HG03342 (cell line): Measurements from ENCODE around the gene FMNL3.
"Not testable (repeated sequence)": the region's sequence is repeated elsewhere in the genome, so short reads cannot be mapped to it uniquely, and the experiment has no call there.

Experiments
- ATAC-seq: cut with Tn5 transposase; IDR thresholded peaks from one replicate; pipeline ENCODE4 v1.9.1; 2021; ENCODE audit warnings: mild to moderate bottlenecking, moderate library complexity; ENCODE audit not compliant: unreplicated experiment

The FMNL3 gene

GRCh38 chr12:49612210-49612609 lies 95.0 kb downstream of the FMNL3 start:
- ATAC-seq = no peak

- ATAC-seq = not testable (repeated sequence)
Observed at GRCh38 chr12:49610785-49611184, 96.4 kb downstream of the FMNL3 start.

- ATAC-seq = no peak
Observed at GRCh38 chr12:49609875-49610154, 97.4 kb downstream of the FMNL3 start.

GRCh38 chr12:49609059-49609874 lies 97.9 kb downstream of the FMNL3 start:
- ATAC-seq = no peak

DNA sequence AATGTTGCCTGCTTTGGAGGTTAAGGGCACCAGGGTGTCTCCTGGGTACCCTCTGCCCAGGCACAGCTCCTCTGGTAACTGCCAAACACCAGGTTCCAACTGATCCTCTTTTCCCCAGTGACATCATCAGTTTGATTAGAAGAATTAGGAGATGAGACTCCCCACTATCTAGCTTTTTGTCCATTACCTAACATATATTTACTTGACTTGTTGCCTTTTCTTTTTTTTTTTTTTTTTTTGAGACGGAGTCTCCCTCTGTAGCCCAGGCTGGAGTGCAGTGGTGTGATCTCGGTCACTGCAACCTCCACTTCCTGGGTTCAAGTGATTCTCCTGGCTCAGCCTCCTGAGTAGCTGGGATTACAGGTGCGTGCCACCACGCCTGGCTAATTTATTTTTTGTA lies 101.7 kb downstream of the FMNL3 start, which contains the start of gene FAM186B:
TSS of gene FAM186B (minus strand) at position 101 of the 400 bp plus-strand sequence. CDS start 162 bp downstream, outside the sequence.
- not testable (repeated sequence) for ATAC-seq

GRCh38 chr12:49604856-49605255 lies 102.3 kb downstream of the FMNL3 start:
- ATAC-seq = no peak

GRCh38 chr12:49603721-49604120 lies 103.5 kb downstream of the FMNL3 start:
- ATAC-seq = no peak

DNA sequence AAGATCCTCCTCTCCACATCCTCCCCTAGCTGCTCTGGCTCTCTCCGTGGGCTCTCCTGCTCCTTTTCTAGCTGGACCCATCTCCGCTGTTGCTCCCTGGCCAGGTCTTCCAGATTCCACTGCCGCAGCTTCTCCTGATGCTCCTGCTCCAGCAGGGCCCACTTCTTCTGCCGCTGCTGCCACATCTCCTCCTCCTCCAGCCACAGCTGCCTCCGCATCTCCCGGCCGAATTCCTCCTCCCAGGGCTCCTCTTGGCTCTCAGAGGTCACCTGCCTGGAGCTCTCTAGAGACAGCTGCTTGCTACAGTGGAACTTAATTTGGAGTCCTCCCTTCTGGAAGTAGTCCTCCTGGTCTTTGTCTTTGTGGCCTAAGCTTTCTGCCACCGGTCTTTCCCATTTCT lies 107.2 kb downstream of the FMNL3 start:
- ATAC-seq = no peak

DNA sequence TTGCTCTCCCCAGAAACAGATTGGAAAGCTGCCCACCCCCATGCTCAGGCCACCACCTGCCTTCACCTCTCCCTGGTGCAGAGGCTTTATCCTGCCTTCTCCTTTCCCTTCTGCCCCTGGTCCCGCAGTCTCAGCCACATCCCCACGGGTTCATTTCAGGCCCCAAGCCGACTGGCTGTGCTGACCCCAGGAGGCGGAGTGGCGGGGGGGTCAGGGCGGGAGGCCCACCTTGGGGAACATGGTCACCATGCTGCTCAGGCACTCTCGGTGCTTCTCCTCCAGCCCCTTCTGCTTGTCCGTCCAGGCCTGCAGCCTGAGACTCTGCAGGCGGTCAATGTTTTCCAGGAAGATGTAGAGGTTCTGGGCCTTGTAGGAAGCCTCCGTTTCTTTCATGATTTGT lies 108.7 kb downstream of the FMNL3 start:
- ATAC-seq = no peak

DNA sequence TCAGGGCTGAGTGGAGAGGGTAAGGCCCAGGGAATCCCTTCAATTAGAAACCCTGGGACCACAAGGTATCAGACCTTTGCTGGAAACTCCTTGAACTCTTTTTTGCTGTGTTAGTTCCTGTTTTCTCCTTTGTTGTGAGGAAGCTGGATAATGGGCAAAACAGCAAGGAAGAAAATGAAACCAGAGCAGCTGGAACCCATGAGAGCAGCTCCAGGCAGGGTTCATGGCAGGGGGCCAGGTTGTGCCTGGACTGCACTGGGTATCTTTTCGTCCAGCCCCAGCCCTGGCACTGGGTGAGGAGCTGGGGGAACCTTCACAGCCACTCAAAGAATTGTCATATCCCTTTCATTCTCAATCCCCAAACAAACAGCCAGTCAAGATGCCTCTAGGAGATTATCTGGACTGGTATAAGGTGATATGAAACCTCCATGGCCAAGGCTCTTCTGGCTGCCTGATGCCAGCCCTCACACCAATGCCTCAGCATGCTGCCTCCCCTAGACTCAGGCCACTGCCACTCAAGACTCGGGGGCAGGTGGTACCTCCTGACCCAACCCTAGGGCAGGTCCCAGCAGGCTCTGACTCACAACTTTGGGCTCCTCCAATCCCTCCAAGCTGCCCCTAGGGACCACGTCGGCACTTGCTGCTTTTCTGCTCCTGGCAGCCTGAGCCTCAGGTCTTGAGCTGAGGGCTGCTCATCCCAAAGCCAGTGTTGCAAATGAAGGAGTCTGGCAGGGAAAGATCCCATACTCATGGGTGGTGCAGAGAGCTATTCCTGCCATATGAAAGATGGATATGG lies 118.3 kb downstream of the FMNL3 start:
- no peak for ATAC-seq

DNA sequence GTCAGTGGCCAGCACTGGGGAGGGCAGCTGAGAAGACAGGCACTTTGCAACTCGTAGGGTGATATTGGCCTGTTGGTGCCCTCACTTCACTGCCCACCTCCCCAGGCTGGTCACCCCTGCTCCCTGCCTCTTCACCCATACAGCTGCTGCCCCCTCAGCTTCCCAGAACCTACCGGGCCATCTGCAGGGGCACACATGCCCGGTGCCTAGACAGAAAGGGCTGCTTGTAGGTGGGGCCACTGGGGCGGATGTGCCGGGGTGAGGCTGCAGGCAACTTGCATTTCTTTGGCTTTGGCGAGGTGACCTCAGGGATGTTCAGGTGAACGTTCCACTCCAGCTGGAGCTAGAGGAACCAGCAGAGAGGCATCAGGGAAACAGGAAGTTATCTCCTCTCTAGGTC lies 118.9 kb downstream of the FMNL3 start:
- no peak for ATAC-seq

GRCh38 chr12:49587174-49587908 lies 119.9 kb downstream of the FMNL3 start:
- no peak for ATAC-seq
